CD4-positive, alpha-beta T cell treated with Interleukin-21 for 1 hour (primary cell): ENCODE measurements around the gene PKP2.

ENCODE experiments used
- DNase-seq: peaks from one replicate; pipeline ENCODE4 v3.0.0-alpha.2; 2020

PKP2 gene

GRCh38 chr12:32804301-32804700 is 92.3 kb downstream of the PKP2 start:
- no peak for DNase-seq

GRCh38 chr12:32801269-32801980 is 95.2 kb downstream of the PKP2 start:
- no peak for DNase-seq

DNA sequence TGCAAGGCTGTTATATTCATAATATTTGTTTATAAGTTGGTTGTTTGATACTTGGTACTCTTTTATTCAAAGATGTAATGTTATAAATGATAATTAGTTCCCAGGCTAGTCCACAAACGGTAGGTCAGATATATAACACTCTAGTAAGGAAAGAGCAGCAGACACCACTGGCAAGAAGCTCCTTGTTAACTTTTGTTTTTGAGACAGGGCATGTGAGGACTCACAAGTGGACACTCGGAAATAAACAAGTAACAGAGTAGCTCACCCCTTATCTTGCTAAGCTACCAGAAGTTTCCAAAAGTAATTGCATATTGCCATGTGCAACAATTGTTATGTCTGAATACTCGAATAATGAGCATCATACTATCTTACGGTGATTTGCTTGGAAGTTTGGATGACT is 102.3 kb downstream of the PKP2 start:
- DNase-seq: no peak

GRCh38 chr12:32789916-32790315 is 106.7 kb downstream of the PKP2 start:
- no peak for DNase-seq

DNA sequence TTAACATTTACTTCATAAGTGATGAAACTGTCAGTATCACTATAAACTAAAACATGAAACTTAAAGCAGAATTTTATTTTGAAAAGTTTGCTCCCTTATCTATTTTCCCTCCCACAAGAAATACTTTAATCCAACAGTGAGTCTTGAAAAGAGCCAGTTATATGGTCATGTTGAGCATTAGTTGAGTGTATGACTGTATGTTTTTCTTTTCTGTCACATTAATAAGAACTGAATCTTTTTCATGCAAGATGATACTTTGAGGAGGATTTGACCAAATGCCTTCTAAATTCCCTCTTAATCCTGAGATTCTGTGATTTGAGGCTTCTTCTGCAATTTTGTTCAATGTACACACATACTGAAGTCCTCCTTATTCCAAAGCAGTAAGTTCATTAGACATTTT is 107.1 kb downstream of the PKP2 start:
- DNase-seq: no peak

GRCh38 chr12:32788405-32788804 is 108.2 kb downstream of the PKP2 start:
- no peak for DNase-seq

DNA sequence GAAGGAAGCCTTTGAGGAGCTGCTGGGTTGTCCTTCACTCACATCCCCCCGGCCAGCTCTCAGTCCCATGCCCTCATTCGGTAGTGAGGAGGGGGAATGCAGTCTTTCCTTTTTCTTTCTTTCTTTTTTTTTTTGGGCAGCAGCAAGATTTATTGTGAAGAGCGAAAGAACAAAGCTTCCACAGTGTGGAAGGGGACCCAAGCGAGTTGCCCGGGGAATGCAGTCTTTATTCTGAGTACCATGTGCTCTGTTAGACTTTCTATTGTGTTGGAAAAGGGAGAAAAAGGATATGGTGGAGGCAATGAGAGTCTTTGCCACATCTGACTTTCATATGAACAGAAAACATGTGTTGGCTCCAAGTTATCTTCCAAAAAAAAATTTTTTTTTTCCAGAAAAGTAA is 111.0 kb downstream of the PKP2 start:
- DNase-seq: no peak

DNA sequence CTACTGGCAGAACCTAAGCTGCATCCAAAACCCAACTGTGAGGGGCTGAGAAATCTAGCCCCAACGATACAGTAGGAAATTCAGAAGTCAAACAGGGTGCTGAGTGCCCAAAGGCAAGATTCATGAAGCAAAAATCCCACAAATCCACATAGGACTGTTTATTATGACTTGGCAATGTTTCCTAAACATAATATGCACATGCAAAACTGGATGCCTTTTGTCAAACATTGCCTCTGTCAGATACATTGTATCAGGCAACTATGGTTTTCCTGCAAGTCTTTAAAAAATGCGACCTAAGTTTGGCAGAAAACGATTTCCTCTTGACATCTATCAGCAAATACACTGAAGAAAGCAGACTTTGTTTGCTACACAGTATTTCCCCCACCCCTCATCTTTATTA is 113.5 kb downstream of the PKP2 start:
- DNase-seq: no peak

- DNase-seq: no peak
Observed at GRCh38 chr12:32780071-32780470, 116.5 kb downstream of the PKP2 start.

GRCh38 chr12:32777691-32778175 is 118.8 kb downstream of the PKP2 start:
- no peak for DNase-seq

GRCh38 chr12:32777159-32777558 is 119.4 kb downstream of the PKP2 start:
- no peak for DNase-seq

- DNase-seq: no peak
Observed at GRCh38 chr12:32776258-32776657, 120.3 kb downstream of the PKP2 start.

DNA sequence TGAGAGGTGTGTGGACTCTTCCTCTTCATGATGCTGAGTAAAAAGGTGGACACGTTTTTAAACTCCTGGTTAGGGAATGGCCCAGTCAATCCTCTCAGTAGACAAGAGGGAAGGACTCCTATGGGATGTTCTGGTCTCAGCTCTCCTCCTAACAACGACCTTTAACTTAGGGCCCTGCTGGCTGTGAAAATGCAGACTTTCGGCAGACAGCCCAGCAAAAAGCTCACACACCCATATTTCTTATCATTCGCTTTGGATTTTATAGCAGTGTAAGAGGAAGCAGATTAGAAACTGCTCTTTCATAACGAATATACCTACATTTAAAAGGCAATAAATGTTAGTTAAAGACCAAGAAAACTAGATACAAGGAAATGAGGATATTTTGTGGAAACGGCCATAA is 122.9 kb downstream of the PKP2 start:
- no peak for DNase-seq

- no peak for DNase-seq
Observed at GRCh38 chr12:32770141-32770540, 126.4 kb downstream of the PKP2 start.

DNA sequence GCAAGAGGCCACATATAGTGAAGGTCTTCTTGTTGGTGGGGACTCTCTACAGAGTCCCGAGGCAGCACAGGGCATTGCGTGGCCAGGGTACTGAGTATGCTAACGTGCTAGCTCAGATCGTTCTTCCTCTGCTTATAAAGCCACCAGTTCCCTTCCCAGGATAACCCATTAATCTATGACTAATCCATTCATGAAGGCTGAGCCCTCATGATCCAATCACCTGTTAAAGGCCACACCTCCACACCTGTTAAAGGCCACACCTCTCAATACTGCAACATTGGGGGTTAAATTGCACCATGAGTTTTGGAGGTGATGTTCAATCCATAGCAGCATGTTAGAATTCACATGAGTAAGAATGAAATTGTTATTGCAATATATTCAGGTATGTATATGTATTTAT is 128.1 kb downstream of the PKP2 start:
- DNase-seq: no peak

DNA sequence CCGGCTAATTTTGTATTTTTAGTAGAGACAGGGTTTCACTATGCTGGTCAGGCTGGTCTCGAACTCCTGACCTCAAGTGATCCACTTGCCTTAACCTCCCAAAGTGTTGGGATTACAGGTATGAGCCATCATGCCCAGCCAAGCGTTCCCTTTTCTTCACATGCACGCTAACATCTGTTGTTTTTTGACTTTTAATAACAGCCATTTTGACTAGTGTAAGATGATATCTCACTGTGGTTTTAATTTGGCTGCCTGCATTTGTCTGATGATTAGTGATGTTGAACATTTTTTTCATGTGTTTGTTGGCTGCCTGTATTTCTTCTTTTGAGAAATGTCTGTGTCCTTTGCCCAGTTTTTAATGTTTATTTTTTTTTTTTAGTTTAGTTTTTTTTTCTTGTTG is 130.7 kb downstream of the PKP2 start:
- DNase-seq: no peak

- DNase-seq: no peak
Observed at GRCh38 chr12:32761716-32762115, 134.9 kb downstream of the PKP2 start.

- DNase-seq: no peak
Observed at GRCh38 chr12:32757157-32757556, 139.4 kb downstream of the PKP2 start.

DNA sequence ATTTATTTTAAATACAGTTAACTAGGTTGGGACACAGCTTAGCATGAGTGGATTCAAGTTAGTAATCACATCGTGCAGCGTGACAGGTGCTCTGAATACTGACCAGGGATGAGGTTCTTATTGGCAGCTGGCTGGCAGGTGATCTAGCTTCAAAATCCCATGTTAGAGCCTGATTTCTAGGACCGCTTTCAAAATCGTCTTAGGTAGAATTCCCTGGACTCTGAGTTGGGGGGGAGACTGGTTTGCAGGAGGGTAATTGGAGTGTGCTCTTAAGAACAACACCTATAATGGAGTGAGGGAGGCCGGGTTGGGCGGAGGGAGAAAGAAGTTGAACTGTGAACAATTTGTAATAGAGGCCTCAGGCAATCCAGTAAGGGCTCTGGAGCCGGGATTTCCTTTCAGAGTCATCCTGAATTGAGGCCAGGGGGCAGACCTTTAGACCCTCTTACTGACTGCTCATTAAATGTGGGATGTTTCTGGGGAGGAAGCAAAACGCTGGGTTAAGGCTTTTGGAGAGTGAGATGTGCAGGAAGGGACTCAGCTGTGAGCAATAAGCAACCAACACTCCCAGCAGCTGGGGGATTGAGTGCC is 140.0 kb downstream of the PKP2 start:
- DNase-seq: no peak

- DNase-seq: peak; percentile 92
Observed at GRCh38 chr12:32755654-32756475, 140.7 kb downstream of the PKP2 start, which contains the start of gene YARS2. TSS of gene YARS2 (minus strand) at chr12:32755897. CDS start at chr12:32755874, 23 bp downstream.

DNA sequence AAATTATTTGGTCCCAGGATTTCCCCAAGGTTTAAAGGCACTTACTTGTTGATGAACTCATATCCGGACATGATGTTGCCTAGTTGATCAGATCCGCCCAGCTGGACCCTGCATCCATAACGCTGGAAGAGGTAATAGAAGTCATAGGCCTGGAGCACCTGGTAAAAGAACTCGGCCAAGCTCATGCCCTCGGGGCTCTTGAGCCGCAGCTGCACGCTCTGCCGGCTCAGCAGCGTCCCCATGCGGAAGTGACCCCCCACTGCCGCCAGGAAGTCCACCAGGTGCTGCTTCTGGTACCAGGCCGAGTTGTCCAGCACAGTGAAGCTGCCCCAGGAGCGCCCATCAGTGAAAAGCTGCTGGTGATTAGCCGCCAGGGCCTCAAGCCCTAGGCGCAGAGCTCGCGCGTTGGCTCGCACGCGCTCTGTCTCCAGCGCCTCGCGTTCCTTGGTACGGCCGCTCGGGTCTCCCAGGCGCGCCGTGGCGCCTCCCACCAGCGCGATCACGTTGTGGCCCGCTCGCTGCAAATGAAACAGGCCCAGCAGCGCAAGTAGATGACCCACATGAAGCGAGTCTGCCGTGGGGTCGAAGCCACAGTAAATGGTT is 141.4 kb downstream of the PKP2 start:
- DNase-seq: peak; percentile 77

GRCh38 chr12:32754111-32754510 is 142.5 kb downstream of the PKP2 start:
- no peak for DNase-seq

DNA sequence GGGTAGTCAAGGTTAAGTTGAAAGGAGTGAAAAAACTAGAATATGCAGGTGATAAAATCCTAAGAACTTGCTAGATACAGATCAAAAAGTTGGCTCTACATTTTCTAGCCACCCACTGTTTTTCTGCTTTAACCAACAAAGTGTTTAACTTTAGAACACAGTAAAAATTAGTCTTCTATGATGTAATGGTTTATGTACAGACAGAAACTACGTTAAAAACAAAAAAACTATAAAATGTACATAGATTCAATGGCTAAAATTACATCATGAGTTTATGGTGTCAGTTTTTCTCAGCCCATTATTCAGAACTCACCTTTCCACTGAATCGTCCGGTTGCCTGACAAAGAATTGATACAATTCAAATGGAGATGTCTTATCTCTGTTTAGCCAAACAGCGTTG is 143.0 kb downstream of the PKP2 start:
- DNase-seq: no peak
